Lower leg skin (tissue), 4 donors: ENCODE results near the gene SELENBP1. TPM values are rescaled to one million over a fixed set of nuclear protein-coding genes. Genes with fewer than 3 reads are reported as not detected.
A peak's percentile ranks its signal among the peaks of the same experiment; 100 is the strongest.

ENCODE experiments used
- DNase-seq, 2 donors: peaks; one replicate each; pipeline ENCODE4 v3.0.0-alpha.2; 2019; ENCODE audit warnings: low spot score in 2 of 2
- H3K4me3 ChIP-seq: fragments of 200-600 bp; sonication (generic); 2 replicates; pipeline ENCODE4 v1.5.1; 2017; ENCODE audit warnings: mild to moderate bottlenecking, low read depth; ENCODE audit not compliant: poor library complexity, severe bottlenecking
- POLR2A ChIP-seq, 2 donors: fragments of 450-650 bp; IDR thresholded peaks; one replicate each; pipeline ENCODE4 v1.6.1; 2016 to 2017; ENCODE audit warnings: antibody characterized with exemption in 2 of 2, mild to moderate bottlenecking in 1 of 2, moderate library complexity in 1 of 2
- WGBS, 2 donors: methylation state at CpG; one replicate each; pipeline ENCODE4 v1.1.5; 2018; 5-methylcytosine and 5-hydroxymethylcytosine counted together
- intact Hi-C: fragments of 100-400 bp; cut with DNase I; formaldehyde crosslinking; loops from one replicate; pipeline ENCODE4 v1.15.0; 2023; ENCODE audit warnings: low total_unique reads
- total RNA-seq, 4 donors: library from RNA; depleted of rRNA; stranded (reverse); fragments of >200 nt; gene quantifications; one replicate each; pipeline ENCODE4 v1.1.0, GENCODE V29; 2016
- TF ChIP-seq, protein P1 (sequence below), 3 donors: fragments of 450-650 bp; IDR thresholded peaks; one replicate each; pipeline ENCODE4 v1.5.1; 2016; ENCODE audit warnings: antibody characterized with exemption in 3 of 3, mild to moderate bottlenecking in 3 of 3, moderate library complexity in 2 of 3

The SELENBP1 gene
- total RNA-seq, 4 donors from 2014 or later, result 25.4 to 39.9 (median 38.1) TPM

DNA sequence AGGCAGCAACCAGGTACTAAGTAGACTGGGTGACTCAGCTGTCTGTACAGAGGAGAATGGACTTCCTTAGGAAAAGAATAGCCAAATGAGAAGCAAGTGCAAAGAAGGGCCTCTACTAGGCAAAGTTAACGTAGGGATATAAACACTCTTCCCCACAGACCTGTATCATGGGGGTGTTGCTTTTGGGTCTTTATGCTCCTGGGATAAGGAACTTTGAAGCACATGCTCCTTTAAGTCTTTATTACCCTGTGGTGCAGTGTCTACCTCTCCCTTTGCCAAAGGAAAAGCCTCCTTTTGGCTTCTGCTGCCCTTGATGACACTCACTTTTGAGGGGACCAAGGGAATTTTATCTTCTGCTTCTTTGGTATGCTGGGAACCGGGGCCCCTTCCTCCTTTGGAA is 30.5 kb downstream of the SELENBP1 start:
- H3K4me3 ChIP-seq, result no peak overlapping the region
- intact Hi-C loops, result no loop called here
- 96% methylated on average over 2 of the region's 2 CpGs for WGBS, 2 donors
- TF ChIP-seq, protein P1, sequence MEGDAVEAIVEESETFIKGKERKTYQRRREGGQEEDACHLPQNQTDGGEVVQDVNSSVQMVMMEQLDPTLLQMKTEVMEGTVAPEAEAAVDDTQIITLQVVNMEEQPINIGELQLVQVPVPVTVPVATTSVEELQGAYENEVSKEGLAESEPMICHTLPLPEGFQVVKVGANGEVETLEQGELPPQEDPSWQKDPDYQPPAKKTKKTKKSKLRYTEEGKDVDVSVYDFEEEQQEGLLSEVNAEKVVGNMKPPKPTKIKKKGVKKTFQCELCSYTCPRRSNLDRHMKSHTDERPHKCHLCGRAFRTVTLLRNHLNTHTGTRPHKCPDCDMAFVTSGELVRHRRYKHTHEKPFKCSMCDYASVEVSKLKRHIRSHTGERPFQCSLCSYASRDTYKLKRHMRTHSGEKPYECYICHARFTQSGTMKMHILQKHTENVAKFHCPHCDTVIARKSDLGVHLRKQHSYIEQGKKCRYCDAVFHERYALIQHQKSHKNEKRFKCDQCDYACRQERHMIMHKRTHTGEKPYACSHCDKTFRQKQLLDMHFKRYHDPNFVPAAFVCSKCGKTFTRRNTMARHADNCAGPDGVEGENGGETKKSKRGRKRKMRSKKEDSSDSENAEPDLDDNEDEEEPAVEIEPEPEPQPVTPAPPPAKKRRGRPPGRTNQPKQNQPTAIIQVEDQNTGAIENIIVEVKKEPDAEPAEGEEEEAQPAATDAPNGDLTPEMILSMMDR (IDR thresholded peaks at IDR 0.05), result no peak
- no peak for TF ChIP-seq POLR2A (IDR thresholded peaks at IDR 0.05)
- no peak for DNase-seq

DNA sequence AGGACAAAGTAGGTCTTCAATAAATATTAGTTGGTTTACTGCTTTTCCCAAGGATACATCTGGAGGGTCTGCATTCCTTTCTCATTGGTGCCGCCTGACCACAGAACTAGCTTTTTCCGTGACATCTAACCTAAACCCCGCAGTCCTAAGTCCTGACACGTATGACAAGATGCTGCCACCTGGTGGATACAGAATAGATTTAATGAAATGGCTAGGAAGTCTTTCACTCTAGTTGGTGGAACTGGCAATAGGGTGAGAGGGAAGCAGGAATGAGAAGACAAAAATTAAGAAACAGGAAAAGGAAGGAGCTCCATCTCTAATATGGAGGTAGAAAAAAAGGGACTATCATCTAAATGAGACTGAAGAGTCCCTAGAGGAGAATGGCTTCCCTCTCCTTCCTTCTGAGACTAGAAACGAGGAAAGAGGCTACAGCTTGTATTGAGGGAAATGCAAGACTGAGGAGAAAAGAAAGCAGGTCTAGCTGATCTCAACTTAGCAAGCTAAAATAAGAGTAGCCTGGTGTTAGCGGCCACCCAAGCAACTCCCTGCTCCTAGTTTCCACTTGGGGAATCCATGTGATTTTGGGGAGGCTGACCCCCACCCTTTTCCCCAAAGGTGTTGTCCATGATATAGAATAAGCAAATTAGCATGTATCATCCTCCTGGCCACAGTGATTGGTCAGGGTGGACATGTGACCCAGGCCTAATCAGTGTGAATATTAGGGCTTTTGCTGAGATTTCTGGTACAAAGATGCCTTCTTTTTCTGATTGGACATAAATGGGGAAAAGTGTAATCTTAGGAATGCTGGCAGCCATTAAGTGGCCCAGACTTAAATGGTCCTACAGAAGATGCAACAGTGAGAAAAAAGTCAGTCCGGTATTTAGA is 31.4 kb downstream of the SELENBP1 start:
- peak in 1 of 2 donors; percentile 35 for DNase-seq
- no peak overlapping the region for H3K4me3 ChIP-seq
- TF ChIP-seq, protein P1 (IDR thresholded peaks at IDR 0.05), result no peak
- TF ChIP-seq POLR2A (IDR thresholded peaks at IDR 0.05), result no peak
- intact Hi-C loops, result no loop called here
- 29 to 30% methylated on average over 7 of the region's 7 CpGs for WGBS, 2 donors

DNA sequence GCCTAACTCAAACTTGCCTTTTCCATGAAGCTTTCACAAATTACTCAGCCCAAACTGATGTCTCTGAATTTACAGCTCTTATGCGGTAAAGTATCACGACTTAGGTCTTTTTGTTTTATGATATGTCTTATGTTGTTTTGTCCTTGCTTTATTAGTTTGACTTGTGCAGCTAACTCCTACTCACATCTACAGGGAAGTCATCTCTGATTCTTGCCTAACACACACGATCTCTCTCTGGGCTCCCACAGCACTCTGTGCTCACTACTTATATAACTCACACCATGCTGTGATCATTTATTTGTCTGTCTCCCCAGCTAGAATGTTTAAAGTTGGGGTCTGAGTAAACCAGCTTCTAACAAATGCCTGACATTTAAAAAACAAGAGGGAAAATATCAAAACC is 35.9 kb downstream of the SELENBP1 start:
- H3K4me3 ChIP-seq, result no peak overlapping the region
- DNase-seq, result no peak
- WGBS, 2 donors, result 90 to 94% methylated on average over 3 of the region's 3 CpGs
- TF ChIP-seq, protein P1 (IDR thresholded peaks at IDR 0.05), result no peak
- no peak for TF ChIP-seq POLR2A (IDR thresholded peaks at IDR 0.05)
- intact Hi-C loops, result no loop called here

GRCh38 chr1:151334822-151335221 is 37.7 kb downstream of the SELENBP1 start:
- WGBS, 2 donors, result 80 to 89% methylated on average over 5 of the region's 5 CpGs
- intact Hi-C loops, result loop anchor here (2.0 kb wide), 1 partner anchor 32 kb away; no protein-coding TSS in a partner anchor
- H3K4me3 ChIP-seq, result no peak overlapping the region
- no peak for DNase-seq
- no peak for TF ChIP-seq POLR2A (IDR thresholded peaks at IDR 0.05)
- TF ChIP-seq, protein P1 (IDR thresholded peaks at IDR 0.05), result no peak

- no peak for DNase-seq
- intact Hi-C loops, result no loop called here
- TF ChIP-seq POLR2A (IDR thresholded peaks at IDR 0.05), result no peak
- TF ChIP-seq, protein P1 (IDR thresholded peaks at IDR 0.05), result no peak
- no peak overlapping the region for H3K4me3 ChIP-seq
- 17 to 19% methylated on average over 26 to 34 of the region's 34 CpGs for WGBS, 2 donors
Observed at GRCh38 chr1:151327903-151328674, 44.4 kb downstream of the SELENBP1 start.
